A549 treated with GW870086 at 1 μM for 4 hours (cell line): ENCODE results near the gene ZBTB7B. TPM values are rescaled to one million over a fixed set of nuclear protein-coding genes. Genes with fewer than 3 reads are reported as not detected.

ENCODE experiments used
- total RNA-seq: library from RNA; stranded (reverse); fragments of 200-300 nt; extraction: Qiagen RNA extraction; gene quantifications from 5 replicates; pipeline ENCODE4 v1.2.3, GENCODE V29; 2022; ENCODE audit warnings: low read depth

ZBTB7B gene
- total RNA-seq = 34.1 to 46.4 TPM (median 45.7 TPM) in 5 replicates

DNA sequence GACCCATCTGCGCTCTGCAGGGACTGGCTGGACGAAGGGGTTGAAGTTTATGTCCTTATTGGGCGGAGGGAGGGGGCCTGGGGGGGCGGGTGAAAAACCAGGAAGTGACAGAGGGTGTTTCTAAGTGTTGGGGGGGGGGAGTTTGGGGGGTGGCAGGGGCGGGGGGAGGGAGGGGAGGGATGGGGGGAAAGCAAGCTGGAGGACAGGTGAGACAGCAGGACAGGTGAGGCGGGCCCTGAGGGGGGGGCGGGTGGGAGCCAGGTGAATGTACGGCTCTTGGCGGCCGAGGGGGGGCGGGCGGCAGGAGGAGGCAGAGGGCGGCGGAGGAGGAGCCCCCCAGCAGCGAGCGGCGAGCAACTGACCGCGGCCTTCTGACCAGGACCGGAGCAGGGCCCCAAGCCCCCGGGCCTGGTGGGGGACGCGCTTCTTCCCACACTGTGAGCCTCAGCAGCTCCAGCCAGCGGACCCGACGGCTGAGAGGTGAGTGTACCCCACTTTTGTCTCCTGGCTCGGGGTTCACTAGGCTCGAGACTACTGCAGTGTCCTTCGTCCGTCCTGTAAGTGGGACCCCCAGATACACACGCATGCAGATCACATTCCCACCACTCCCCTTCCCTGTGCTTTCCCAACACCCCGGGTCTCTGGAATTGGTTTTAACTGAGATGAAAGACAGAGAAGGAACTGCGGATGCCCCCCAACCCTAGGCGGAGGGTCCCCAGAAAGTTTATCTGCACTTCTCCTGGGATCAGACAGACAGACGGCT is at the start of gene ZBTB7B:
Gene ZBTB7B, plus strand, starts transcription at position 339 of the 763 bp plus-strand sequence. CDS start 11,859 bp downstream, outside the sequence.

DNA sequence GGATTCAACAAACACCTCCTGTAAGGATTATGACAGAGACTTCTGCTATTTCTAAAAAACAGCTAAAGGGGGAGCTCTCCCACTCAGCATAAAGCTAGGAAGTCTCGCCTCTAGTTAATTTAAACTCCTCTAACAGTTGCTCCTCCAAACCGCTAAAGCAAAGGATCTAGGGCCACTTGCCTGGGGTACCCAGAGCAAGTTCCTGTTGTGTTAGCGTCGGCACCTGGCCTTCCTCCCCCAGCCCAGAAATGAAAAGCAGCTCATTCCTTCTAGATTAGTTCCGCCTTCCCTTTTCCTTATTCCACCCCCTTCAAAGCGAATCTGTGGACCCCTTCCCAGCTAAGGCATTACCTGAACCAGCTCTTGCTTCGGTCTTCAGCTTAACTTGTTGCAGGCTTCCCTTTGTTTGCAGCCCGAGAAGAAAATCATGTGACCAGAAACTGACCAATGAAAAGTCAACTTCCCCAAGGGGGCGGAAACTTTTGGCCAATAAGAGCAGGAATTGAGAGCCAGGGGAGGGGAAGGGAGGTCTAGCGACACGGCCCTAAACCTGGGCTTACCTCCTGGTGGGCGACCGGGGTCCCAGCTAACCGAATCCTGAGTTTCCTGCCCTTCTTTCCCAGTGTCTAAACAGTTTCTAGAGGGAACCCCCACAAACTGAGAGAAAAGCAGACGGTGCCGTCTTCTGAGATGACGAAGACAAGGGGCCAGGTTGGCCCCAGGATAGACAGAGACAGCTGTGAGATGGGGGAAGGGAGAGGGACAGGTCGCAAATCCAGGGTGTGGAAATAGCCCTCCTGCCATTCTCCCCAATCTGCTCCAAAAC is 46.7 kb upstream of the ZBTB7B start, which contains the start of gene PBXIP1:
Gene PBXIP1, minus strand, starts transcription at position 382 of the 826 bp plus-strand sequence. CDS start 2,378 bp downstream, outside the sequence.

DNA sequence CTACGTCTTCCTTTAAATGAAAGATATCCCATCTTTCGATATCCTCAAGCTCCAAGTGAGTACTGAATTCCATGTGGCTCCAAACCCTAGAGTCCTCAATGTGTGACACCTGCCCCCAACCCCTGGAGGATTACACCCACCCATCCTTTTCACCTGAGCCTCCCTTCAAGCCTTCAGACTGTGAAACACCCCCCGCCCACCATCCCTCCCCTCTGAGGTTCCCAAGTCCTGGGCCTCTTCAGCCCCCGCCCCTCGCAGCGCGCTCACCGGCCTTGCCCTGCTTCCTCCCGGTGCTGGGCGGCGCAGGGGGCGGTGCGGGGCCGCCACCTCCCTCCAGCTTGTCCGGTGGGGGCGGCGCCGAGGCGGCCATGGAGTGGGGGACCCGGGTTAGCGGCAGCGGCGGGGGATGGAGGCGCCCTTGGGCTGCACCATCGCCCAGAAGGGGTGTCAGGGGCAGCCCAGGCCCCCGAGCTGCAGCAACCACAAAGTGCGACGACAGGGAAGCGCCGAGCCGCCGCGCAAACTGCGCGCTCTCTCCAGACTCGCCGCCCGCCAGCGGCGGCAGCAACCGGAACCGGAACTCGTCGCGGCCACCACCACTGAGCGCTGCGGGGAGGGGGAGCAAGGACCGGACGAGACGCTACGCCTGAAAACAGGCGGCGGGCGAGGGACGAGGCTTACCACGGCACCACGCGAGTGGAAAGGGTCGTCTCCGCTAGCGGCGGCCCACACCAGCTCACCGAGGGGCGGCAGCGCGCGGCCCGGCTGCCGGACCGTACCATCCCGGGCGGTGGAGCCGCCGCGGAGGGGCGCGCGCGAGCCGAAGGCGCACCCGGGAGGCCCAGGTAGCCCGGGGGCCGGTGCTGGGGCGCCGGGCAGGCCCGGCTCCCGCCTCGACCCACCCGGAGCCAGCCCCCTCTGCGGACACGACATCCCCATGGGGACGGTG is 41.1 kb upstream of the ZBTB7B start, which contains the start of gene PYGO2:
Gene PYGO2, minus strand, starts transcription at position 576 of the 949 bp plus-strand sequence. Its CDS starts 206 bp downstream, at position 370.

DNA sequence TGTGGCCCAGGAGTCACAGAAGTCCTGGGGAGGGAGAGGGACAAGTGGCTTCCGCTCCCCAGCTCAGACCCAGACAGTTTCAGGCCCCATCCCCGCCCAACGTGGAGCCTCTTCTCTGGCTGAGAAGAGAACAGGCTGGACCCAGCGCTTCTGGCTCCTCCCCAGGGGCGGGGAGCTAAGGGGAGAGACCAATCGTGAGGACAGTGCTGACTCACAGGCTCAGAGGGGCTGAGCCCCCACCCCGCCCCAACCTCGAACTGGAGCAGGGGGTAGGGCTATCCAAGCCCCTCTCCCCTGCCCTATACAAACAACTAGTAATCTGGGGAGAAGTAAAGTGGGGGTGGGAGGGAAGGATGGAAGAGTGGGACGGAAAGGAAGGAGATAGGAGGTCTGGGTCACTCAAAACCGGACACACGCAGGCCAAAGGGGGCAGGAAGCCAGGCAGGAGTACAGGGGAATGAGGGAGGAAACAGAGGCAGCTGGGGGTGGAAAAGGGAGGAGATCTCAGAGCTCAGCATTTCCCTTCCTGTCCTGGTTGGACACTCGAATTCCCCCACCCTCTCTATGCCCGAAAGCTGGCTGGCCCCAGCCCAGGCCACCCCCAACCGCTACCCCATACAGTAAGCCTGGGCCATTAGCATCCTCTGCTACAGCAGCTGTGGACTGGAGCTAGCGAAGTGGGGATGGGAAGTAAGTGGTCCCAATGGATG is 31.8 kb upstream of the ZBTB7B start, which contains the start of gene SHC1:
Gene SHC1, minus strand, starts transcription at position 117 of the 710 bp plus-strand sequence. CDS start 221 bp downstream, outside the sequence.

DNA sequence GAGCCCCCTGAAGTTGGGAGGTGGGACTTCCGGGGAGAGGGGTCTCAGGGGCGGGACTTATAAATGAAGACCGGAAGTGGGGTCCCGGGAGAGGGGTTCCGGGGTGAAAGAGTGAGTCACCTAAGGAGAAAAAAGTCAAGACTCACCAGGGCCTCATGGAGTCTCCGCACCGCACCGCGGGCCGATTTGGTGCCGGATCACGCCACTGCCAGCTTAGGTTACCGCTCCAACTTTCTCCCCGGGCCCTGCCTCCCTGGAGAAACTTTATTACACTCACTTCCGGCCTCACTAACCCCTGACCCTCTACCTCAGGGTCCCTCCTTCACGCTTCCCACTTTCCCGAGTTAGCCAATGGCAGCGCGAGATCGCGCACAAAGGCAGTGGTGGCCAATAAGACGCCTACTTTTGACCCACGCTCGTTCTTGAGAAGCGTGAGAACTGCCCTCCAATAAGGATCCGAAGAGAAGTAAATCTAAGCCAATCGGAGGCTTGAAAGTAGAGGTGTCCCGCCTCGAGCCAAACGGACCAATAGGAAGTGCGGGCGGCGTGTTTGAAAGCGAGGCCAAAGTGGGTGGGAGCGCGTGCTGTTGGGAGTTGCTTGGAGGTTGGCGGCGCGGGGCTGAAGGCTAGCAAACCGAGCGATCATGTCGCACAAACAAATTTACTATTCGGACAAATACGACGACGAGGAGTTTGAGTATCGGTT is 28.3 kb upstream of the ZBTB7B start, which contains the start of gene CKS1B:
Gene CKS1B, plus strand, starts transcription at position 580 of the 706 bp plus-strand sequence. Its CDS starts 65 bp downstream, at position 645.

DNA sequence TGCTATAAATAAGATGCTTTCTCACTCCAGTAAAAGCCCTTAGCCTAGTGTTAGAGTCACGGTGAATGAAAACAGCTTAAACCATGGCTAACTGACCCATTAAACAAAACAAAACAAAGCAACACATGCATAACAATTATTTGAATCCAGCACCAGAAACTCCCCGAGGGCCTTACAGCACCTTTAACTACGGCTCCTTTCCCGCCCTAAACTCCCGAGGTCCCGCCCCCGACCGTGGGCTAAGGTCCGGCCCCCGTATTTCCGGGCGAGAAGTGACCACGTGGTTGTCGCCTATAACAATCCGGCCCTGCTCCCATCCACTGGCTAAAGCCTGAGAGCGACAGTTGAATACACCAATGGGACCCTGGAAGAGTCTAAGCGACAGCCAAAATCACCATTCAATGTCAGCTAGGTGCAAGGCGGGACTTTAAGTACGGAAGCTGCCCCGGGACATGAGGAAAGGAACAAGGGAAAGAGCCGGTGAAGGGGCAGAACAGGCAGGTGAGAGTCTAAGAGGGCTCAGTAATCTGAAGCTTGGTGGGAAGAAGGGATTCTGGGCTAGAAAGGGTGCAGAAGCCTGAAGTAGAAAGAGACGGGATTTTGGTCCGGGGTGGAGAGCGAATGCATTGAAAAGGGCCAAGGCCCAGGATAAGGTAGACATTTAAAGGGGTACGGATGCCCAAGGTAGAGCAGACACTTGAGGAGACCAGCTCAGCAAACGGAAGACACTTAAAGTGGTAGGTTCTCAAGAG is 19.5 kb upstream of the ZBTB7B start, which contains the start of gene FLAD1:
Gene FLAD1, plus strand, starts transcription at position 448 of the 752 bp plus-strand sequence. CDS start 351 bp downstream, outside the sequence.

DNA sequence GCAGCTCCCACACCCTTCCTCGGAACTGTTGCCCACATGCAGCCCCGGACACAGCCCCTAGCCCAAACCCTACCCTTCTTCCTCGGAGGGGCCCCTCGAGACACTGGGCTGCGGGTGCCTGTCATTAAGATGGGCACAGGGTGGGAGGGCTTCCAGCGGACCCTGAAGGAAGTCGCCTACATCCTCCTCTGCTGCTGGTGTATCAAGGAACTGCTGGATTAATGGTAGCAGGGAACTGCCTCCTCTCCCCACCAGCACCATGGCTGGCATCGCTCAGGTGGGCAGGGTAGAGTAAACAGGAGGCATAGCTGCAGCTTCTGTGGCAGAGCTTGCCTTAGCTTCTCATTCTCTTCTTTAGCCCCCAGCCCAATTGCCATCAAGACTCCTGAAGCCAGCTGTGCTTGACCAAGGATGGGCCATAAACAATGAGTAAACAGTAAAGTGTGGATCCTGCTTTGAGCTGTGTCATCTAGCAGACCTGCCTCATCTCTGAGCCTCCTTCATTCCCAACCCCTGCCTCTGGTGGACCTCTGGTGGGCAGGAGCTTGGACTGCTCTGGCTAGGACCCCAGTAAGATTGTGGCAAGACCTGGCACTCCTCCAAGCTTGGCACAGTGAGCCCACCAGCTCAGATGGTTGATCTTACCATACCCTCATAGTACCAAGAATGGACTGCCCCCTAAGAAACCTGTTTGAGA is 8.9 kb upstream of the ZBTB7B start, which contains the start of gene LENEP:
Gene LENEP, plus strand, starts transcription at position 15 of the 697 bp plus-strand sequence. Its CDS starts 22 bp downstream, at position 37.

DNA sequence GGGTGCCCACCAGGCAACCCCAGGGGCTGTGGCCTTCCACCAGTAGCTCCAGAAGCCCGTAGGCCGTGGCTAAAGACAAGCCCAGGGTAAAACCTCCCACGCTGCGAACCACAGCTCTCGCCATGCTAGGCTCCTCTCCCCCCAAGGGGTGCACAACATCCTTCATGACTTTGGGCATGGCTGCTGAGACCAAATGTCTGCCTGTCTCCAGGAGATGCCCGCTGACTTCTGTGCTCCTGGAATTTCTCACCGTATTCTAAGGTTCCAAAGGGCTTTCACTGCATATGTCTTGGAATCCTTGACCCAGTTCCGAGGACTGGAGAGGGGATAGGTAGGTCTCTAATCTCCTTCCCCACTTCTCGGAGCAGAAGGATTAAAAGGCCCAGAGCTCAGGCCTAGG is 30.9 kb downstream of the ZBTB7B start, which contains the start of the genes DCST1 and DCST2:
Gene DCST1, plus strand, starts transcription at position 301 of the 400 bp plus-strand sequence. CDS start 213 bp downstream, outside the sequence.
Gene DCST2, minus strand, starts transcription at position 258 of the 400 bp plus-strand sequence. Its CDS starts 80 bp downstream, at position 178.

DNA sequence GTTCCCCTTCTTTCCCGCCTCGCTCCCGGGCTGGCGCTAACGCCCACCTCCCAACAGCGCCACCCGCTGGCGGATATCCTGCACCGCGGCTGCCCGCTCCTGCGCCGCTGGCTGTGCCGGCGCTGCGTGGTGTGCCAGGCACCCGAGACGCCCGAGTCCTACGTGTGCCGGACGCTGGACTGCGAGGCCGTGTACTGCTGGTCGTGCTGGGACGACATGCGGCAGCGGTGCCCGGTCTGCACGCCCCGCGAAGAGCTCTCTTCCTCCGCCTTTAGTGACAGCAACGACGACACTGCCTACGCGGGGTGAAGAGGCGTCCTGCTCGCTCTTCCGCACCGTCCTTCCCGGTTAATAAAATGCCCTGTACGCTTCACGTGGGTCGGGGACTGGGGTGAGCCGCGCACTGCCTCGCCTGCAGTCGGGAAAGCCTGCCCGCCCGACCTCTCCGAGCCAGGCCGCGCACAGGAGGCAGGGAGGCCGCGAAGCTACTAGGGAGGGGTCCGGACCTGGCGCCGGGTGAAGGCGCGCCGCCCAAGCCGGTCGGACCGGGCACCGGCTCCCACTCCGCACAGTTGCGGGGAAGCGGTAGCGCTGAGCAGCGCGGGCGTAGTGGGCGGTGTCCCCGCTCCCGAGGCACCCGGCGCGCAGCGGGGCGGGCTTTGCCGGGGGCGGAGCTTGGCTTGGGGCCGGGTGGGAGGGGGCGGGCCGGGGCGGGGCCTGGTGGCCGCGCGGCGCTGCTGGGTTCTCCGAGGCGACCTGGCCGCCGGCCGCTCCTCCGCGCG is 48.1 kb downstream of the ZBTB7B start, which contains the start of gene ADAM15:
Gene ADAM15, plus strand, starts transcription at position 757 of the 782 bp plus-strand sequence. CDS start 71 bp downstream, outside the sequence.

DNA sequence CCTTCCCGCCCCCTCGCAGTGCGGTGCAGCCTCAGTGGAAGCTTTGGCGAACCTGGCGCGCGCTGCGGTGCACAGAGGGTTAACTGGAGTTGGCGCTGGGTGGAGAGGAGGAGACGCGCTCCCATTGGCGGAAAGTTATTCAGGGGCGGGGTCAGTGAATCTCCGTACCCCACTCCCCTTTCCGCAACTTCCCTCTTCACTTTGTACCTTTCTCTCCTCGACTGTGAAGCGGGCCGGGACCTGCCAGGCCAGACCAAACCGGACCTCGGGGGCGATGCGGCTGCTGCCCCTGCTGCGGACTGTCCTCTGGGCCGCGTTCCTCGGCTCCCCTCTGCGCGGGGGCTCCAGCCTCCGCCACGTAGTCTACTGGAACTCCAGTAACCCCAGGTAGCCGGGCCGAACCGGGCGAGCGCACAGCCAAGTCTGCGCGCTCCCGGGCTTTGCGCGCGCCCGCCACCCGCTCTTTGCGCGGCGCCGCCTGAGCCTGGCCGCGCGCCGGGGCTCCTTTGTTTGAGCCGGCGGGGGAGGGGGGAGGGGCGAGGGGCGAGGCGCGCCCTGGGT is 61.0 kb downstream of the ZBTB7B start, which contains the start of gene EFNA4:
Gene EFNA4, plus strand, starts transcription at position 191 of the 561 bp plus-strand sequence. Its CDS starts 84 bp downstream, at position 275.

Other genes starting within 250 kb of the ZBTB7B start
- gene KCNN3, start 132.5 kb upstream of the ZBTB7B start, total RNA-seq = 0.02 to 0.19 TPM (median 0.07 TPM) in 4 of 5 replicates, not detected in the other
- gene PMVK, start 66.1 kb upstream of the ZBTB7B start, total RNA-seq = 38.8 to 45.1 TPM (median 42.1 TPM) in 5 replicates
- gene PBXIP1, start 46.7 kb upstream of the ZBTB7B start, total RNA-seq = 13.0 to 14.6 TPM (median 13.5 TPM) in 5 replicates
- gene PYGO2, start 41.0 kb upstream of the ZBTB7B start, total RNA-seq = 19.4 to 22.3 TPM (median 21.6 TPM) in 5 replicates
- 199 to 255 TPM (median 244 TPM) in 5 replicates for gene SHC1, start 32.1 kb upstream of the ZBTB7B start, total RNA-seq
- 304 to 367 TPM (median 343 TPM) in 5 replicates for gene CKS1B, start 28.1 kb upstream of the ZBTB7B start, total RNA-seq
- 39.8 to 46.3 TPM (median 44.9 TPM) in 5 replicates for gene FLAD1, start 19.5 kb upstream of the ZBTB7B start, total RNA-seq
- 0.23 TPM in 1 of 5 replicates, not detected in the others for gene LENEP, start 9.2 kb upstream of the ZBTB7B start, total RNA-seq
- gene DCST2, start 31.0 kb downstream of the ZBTB7B start, total RNA-seq = 0.17 to 0.80 TPM (median 0.29 TPM) in 5 replicates
- gene DCST1, start 31.0 kb downstream of the ZBTB7B start, total RNA-seq = not detected in 5 replicates
- gene ADAM15, start 48.5 kb downstream of the ZBTB7B start, total RNA-seq = 72.3 to 103 TPM (median 97.2 TPM) in 5 replicates
- gene EFNA4, start 60.9 kb downstream of the ZBTB7B start, total RNA-seq = 12.2 to 13.0 TPM (median 12.4 TPM) in 5 replicates
- 6.9 to 11.0 TPM (median 10.3 TPM) in 5 replicates for gene EFNA3, start 76.0 kb downstream of the ZBTB7B start, total RNA-seq
- gene EFNA1, start 125.1 kb downstream of the ZBTB7B start, total RNA-seq = 23.0 to 32.0 TPM (median 28.5 TPM) in 5 replicates
- 30.2 to 37.7 TPM (median 35.4 TPM) in 5 replicates for gene SLC50A1, start 133.1 kb downstream of the ZBTB7B start, total RNA-seq
- 69.8 to 112 TPM (median 98.4 TPM) in 5 replicates for gene DPM3, start 137.7 kb downstream of the ZBTB7B start, total RNA-seq
- gene KRTCAP2, start 170.5 kb downstream of the ZBTB7B start, total RNA-seq = 222 to 262 TPM (median 235 TPM) in 5 replicates
- 1.8 to 2.9 TPM (median 2.6 TPM) in 5 replicates for gene TRIM46, start 171.0 kb downstream of the ZBTB7B start, total RNA-seq
- 6.0 to 10.7 TPM (median 8.4 TPM) in 5 replicates for gene THBS3, start 205.1 kb downstream of the ZBTB7B start, total RNA-seq
- 65.8 to 81.8 TPM (median 76.1 TPM) in 5 replicates for gene MTX1, start 205.9 kb downstream of the ZBTB7B start, total RNA-seq